NCI-H1436 treated with DMSO at 0.1 percent for 48 hours (cell line): ENCODE measurements around the gene COPS7B.

Experiments
- DNase-seq: peaks from one replicate; lab custom pipeline; 2025; lab: John Stamatoyannopoulos, UW

The COPS7B gene

GRCh38 chr2:231785822-231786176 lies 446 bp upstream of the COPS7B start:
- DNase-seq, result no peak

DNA sequence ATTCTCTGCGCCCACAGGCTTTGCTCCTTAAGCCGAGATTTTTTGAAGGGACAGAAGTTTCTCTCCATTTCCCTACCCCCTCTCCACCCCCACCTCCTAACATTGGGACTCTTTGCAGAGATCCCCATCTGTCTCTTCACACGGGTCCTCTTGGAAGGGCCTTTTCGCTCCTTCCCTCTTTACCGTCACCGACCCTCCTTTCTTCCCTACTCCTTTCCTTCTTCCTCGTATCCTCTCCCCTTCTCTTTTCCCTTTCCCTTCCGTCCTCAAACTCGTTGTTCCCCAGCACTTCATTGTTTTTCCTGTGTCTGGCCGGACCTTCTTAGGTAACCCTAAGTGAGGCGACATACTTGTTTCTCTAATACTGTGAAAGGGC lies 660 bp downstream of the COPS7B start:
- no peak for DNase-seq

GRCh38 chr2:231791107-231791506 lies 4.9 kb downstream of the COPS7B start:
- no peak for DNase-seq

- no peak for DNase-seq
Measured at GRCh38 chr2:231794383-231794782, 8.1 kb downstream of the COPS7B start.

GRCh38 chr2:231795525-231796327 lies 9.5 kb downstream of the COPS7B start:
- no peak for DNase-seq

DNA sequence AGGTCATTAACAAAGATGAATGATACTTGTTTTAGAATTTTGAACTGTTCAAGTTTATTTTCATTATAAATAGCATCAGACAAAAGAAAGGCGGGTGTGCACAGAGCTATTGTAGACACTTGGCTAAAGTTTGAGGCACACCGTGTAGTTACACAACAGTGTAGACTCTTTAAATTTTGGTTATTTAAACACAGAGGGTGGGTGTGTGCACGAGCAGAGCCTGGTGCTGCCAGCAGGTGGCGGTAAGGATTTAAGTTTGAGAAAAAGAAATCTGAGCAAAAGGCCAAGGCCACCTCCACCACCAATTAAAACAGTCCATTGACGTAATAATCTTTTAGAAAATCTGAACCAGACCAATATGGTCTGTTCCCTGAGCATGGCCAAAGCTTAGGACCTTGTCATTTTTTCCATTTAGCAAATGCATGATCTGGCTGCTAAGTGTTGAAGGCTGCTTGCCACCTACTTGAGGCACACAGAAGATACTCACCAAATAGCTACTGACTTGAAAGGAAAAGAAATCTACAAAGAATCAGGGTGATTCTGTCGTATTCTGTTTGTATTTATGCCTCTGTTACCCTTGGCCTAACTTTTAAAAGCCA lies 14.3 kb downstream of the COPS7B start:
- no peak for DNase-seq

- DNase-seq, result no peak
Measured at GRCh38 chr2:231803501-231804138, 17.4 kb downstream of the COPS7B start.

DNA sequence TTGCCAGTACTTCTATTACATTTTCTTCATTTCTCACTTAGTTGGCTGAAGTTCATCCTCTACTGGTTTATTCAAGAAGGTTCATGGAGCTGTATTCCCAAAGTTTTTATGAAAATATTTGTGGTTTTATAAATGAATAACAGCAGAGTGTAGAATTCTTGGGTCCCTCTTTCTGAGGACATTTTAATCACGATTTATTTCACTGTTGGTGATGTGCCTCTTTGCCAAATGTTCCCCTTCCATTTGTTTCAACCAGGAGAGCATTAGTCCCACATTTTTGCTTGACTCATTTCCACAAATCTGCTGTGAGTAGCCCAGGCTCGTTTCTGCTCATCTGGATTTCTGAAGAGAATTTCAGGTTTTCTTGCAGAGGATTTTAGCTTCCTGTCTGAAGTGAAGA lies 20.8 kb downstream of the COPS7B start:
- no peak for DNase-seq

- no peak for DNase-seq
Measured at GRCh38 chr2:231810905-231811304, 24.7 kb downstream of the COPS7B start.

DNA sequence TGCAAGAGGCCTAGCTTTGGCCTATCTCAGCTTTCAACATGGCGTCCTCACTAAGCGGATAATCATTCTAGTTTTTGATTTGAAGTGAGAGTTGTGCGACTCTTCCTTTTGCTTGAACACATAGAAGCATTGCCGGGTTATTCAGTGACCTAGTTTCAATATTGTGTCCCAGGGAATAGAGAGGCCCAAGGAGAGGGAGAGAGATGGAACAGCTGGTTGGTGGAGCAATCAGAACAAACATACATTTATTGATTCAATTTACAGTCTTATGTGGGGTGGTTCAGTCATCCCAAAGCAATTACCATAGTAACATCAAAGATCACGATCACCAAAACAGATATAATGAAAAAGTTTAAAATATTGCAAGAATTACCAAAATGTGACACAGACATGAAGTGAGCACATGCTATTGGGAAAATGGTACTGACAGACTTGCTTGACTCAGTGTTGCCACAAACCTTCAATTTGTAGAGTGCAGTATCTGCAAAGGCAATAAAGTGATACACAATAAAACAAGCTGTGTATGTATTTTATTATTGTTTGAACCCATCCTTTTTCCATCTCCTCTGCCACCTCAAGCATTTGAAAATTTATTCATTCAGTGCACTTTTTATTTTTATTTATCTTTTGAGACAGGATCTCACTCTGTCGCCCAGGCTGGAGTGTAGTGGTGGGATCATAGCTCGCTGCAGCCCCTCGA lies 30.2 kb downstream of the COPS7B start:
- no peak for DNase-seq

DNA sequence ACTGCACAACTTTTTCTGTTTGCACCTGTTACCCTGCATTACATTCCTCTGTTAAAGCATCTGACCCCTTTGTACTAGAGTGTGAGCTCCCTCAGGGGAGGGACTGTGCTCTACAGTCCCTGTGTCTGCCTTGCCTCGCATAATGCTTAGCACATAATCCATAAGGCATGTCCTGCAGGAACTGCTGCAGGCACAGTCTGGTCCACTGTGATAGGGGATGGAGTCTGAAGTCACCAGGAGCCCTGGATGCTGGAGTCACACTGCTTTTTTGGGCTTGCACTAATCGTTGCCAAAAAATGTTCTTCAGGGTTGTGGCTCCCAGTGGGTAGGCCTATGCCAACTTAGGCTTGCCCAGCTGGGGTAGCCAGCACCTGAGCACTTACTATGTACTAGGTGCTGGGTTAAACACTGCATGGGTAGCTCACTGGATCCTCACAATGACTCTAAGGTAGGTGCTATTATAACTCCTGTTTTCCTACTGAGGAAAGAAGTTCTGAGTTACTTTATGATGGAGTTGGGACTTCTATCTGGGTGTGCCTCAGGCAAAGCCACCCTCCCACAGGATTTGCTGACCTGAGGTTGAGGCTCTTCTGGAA lies 33.3 kb downstream of the COPS7B start:
- DNase-seq, result no peak

DNA sequence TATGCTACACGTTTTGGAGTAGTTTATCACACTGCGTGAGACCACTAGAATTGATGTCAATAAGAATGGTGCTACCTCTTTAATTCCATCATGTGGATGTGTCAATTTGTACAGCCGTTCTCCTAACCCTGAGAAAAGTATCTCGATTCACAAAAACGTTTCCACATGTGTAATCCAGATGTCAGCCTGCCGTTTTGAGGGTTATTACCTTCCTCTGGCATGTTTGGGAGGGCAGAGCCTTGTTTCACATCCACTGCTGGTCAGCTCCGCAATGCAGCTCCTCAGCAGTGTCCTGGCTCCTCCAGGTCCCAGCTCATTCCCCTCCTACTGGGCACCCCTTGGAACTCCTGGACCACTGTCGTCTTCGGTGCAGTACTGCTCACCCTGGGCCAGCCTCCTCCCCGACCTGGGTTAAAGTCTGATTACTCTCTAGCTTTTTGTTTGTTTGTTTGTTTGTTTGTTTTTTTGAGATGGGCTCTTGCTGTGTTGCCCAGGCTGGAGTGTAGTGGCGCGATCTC lies 34.6 kb downstream of the COPS7B start:
- no peak for DNase-seq

DNA sequence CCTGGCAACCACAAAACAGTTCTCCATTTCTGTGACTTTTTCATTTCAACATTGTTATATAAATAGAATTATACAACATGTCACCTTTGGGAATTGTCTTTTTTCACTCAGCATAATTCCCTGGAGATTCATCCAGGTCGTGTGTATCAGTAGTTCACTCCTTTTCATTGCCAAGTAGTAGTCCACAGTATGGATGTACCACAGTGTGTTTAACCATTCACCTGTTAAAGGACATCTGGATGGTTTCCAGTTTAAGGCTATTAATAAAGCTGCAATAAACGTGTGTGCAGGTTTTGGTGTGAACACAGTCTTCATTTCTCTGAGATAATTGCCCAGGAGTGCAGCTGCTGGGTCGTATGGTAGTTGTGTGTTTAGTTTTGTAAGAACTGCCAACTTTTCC lies 35.7 kb downstream of the COPS7B start:
- DNase-seq, result no peak

DNA sequence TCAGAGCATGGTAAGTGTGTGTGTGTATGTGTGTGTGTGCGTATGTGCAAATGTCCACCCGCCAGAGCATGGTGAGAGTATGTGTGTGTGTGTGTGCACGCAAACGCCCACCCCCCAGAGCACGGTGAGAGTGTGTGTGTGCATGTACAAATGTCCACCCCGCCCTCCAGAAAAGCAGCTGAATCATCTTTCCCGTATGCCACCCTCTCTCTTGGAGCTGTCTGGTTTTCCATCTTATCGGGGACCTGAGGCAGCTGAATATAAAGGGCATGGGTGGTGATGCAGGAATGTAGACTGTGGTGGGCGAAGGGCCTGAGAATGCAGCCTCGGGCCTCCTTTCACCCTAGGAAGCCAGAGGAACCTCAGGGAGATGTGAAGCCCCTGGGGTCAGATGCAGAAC lies 66.9 kb downstream of the COPS7B start:
- DNase-seq, result no peak

DNA sequence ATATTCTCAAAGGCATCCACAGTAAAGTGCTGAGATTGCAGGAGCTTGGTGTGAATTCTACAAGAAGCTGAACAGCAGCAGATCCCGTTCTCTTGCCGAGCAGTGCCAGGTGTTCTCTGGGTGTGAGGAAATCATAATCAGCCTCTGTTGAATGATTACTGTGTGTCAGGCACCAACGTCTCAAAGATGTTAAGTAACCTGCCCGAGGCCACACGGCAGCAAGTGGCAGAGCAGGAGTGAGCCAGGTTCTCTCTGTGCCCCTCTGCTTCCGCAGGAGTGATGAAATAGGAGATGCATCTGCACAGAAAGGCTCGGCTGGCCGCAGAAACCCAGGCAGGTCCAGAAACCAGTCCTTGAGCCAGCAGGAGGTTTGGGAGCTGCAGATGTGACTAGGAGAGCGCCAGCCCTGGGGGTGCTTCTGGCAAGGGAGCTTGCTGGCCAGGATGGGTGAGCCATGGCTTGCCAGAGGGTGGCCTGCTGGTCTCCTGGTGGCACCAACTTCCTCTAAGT lies 68.4 kb downstream of the COPS7B start:
- no peak for DNase-seq

DNA sequence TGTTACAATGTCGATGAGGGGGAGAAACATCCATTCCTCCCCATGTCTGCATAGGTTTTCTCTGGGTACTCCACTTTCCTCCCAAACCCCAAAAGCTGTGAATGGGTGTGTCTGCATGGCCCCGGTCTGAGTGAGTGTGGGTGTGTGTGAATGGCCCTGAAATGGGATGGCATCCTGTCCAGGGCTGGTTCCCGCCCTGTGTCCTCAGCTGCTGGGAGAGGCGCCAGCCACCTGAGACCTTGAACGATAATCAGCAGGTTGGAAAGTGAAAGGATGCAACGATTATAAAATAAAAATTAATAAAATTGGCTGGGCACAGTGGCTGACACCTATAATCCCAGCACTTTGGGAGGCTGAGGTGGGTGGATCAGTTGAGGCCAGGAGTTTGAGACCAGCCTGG lies 70.7 kb downstream of the COPS7B start:
- no peak for DNase-seq
